ENCODE measurements around the gene AOC1.

- TF ChIP-seq CTCF (IDR thresholded peaks at IDR 0.05) (no peak), POLR2A (IDR thresholded peaks at IDR 0.05) (no peak), EP300 (IDR thresholded peaks at IDR 0.05) (no peak)
These were observed 8.6 kb downstream of the AOC1 start for GRCh38 chr7:150860978-150861295.
